ENCODE measurements around the gene ORAI3. TPM values are rescaled to one million over a fixed set of nuclear protein-coding genes. Genes with fewer than 3 reads are reported as not detected.

The ORAI3 gene
- polyA plus RNA-seq, 4 donors = 18.9 to 24.1 (median 20.3) TPM

DNA sequence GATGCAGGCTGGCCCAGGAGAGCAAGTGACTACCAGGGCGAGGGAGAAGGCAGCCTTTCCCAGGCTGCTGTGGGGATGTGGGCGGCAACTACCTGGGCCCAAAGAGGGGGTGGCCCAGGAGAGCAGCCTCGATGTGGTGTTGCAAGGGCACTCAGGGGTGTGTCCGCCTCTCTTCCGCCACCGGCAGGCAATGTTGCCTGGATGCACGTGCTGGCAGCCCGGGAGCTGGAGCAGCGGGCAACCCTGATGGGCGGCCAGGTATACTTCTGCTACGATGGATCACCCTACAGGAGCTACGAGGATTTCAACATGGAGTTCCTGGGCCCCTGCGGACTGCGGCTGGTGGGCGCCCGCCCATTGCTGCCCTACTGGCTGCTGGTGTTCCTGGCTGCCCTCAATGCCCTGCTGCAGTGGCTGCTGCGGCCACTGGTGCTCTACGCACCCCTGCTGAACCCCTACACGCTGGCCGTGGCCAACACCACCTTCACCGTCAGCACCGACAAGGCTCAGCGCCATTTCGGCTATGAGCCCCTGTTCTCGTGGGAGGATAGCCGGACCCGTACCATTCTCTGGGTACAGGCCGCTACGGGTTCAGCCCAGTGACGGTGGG is 38.8 kb downstream of the ORAI3 start:
- no peak for DNase-seq (ENCODE audit: low read depth in 4 of 4, low spot score in 3 of 4)

- no peak for DNase-seq (ENCODE audit: low read depth in 4 of 4, low spot score in 3 of 4)
Measured at GRCh38 chr16:30989469-30990047, 40.7 kb downstream of the ORAI3 start.

DNA sequence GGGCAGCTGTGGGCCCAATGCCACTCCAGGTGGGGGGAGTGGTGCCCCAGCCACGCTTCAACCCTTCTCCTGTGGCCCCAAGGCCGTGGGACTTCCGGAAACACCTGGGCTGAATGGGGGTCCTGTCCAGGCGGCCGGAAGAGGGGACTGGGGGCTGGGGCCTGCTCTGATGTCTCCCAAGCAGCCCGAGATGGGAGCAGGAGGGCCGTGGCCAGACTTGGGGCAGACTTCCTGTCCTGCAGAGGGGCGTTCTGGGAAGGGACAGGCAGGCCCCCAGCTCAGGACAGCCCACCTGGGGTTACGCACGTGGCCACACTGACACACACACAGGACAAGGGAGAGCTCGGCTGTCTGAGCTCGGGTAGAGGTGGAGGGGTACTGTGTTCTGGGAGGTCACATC is 41.2 kb downstream of the ORAI3 start:
- DNase-seq (ENCODE audit: low read depth in 4 of 4, low spot score in 3 of 4) = no peak

GRCh38 chr16:30991052-30991451 is 42.2 kb downstream of the ORAI3 start:
- no peak for DNase-seq (ENCODE audit: low read depth in 4 of 4, low spot score in 3 of 4)

DNA sequence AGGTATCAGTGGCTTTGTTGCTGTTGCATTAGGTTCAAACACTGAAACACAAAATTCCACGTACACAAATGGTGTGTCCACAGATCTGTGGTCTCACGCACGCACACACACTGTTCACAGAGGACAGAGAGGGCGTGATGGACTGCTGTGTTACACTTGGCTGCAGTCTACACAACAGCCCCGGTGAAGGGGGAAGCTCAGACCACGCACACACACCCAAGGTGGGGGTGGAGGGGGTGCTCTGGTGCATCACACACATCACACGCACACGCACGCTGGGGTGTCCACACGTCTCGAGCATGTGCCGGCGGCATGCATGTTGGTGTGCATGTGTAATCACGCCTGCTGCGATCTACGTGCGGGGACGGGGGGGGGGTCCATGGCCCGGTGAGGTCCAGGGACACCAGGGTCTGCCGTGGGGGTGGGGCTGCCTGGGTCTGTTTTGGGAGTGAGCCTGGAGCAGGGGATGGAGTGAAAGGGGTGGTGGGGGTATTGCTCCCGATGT is 43.5 kb downstream of the ORAI3 start:
- DNase-seq (ENCODE audit: low read depth in 4 of 4, low spot score in 3 of 4) = no peak

DNA sequence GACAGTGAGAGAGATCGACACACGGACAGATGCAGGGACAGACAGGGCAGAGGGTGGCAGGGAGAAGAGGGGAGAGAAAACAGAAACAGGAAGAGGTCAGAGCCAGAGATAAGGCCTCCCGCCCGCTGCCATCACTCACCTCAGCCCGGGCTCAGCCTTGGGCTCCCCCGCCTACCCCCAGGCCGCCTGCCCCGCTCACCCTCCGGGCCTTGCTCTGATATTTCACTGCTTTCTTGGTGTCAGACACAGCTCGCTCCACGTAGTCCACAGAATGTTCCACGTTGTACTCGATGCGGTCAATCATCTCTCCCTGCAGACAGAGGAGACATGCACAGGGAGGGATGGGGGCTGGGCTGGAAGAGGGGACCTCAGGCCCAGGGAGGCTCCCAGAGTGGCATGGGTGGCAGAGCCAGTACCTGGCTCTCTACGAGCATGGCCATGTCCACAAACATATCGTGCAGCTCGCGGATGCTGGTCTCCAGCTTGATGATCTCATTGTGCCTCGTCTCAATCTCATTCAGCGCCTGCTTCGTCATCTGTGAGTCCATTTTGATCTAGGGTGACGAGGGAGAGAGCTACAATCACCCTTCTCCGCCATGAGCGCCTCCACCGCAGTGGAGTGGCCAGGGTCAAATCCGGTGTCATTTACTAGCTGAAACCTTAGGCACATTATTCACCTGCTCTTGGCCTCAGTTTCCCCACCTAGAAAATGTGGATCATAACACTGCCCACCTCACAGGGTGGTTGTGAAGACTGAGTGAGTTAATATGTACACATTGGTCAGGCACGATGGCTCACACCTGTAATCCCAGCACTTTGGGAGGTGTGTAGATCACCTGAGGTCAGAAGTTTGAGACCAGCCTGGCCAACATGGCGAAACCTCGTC is 44.3 kb downstream of the ORAI3 start:
- no peak for DNase-seq (ENCODE audit: low read depth in 4 of 4, low spot score in 3 of 4)

DNA sequence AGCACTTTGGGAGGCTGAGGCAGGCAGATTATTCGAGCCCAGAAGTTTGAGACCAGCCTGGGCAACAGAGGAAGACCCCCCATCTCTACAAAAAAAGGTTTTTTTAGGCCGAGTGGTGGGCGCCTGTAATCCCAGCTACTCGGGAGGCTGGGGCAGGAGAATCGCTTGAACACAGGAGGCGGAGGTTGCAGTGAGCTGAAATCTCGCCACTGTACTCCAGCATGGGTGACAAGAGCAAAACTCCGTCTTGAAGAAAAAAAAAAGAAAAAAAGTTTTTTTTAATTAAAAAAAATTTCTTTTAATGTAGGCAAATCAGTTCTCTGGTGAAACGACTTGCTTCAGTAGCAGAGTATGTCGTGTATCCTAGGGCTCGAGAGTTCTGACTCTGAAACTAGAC is 47.1 kb downstream of the ORAI3 start:
- DNase-seq (ENCODE audit: low read depth in 4 of 4, low spot score in 3 of 4) = no peak

- no peak for DNase-seq (ENCODE audit: low read depth in 4 of 4, low spot score in 3 of 4)
Measured at GRCh38 chr16:30996324-30996984, 47.6 kb downstream of the ORAI3 start.

DNA sequence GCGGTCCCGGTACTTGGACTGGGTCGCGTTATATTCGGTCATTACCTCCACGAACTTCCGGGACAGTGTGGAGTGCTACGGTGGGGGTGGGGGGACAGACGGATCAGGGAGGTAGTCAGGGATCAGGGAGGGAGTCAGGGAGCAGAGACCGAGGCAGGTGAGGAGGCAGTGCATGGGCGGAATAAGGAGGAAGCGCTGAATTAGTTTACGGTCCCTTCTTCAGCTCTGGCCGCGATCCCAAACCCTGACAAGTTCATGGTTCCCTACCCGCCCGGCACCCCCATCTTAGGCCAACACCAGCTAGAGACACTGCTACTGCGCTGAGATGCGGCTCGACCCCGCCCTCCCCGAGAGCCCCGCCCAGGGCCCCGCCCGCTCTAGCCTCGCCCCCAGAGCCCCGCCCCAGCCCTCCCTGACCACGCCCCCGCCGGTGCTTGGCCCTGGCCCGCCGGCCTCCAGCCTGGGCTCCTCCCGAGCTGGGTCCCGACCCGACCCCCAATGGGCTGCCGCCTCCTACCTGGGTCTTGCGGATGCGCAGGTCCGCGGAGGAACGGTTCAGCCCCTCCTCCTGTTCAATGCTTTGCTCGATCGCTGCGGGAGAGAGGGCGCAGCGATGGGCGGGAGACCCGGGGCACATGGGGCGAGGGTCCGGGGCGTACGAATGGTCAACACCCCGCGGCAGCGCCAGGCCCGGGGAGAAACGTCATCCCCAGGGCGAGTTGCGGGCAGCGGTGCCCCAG is 48.3 kb downstream of the ORAI3 start:
- DNase-seq (ENCODE audit: low read depth in 4 of 4, low spot score in 3 of 4) = no peak

GRCh38 chr16:30997725-30998711 is 49.1 kb downstream of the ORAI3 start:
- DNase-seq (ENCODE audit: low read depth in 4 of 4, low spot score in 3 of 4) = no peak

GRCh38 chr16:30998852-30999761 is 50.2 kb downstream of the ORAI3 start:
- no peak for DNase-seq (ENCODE audit: low read depth in 4 of 4, low spot score in 3 of 4)

- DNase-seq (ENCODE audit: low read depth in 4 of 4, low spot score in 3 of 4) = no peak
Measured at GRCh38 chr16:31000671-31001382, 52.0 kb downstream of the ORAI3 start.

GRCh38 chr16:31001507-31002249 is 52.8 kb downstream of the ORAI3 start:
- DNase-seq (ENCODE audit: low read depth in 4 of 4, low spot score in 3 of 4) = no peak

- DNase-seq (ENCODE audit: low read depth in 4 of 4, low spot score in 3 of 4) = no peak
Measured at GRCh38 chr16:31002250-31002700, 53.4 kb downstream of the ORAI3 start.

DNA sequence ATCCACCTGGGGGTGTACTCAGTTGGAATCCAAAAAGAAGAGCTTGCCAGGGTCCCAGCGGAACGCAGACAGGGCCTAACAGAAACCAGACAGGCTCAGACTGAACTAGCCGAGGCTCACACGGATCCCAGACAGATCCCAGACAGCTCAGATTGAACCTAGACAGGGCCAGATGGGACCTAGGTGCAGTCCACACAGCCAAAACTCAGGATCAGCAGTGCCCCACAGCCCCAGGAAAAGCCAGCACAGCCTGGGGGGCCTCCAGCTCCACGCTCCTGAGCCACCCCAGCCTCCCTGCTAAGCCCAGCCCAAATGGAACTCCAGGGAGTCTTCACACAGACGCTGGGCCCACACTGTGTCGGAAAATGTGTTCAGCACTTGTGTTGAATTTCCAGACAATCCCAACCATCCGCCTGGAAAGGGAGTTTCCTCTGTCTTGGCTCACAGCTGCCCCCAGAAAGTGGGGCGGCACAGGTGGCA is 54.0 kb downstream of the ORAI3 start:
- no peak for DNase-seq (ENCODE audit: low read depth in 4 of 4, low spot score in 3 of 4)

DNA sequence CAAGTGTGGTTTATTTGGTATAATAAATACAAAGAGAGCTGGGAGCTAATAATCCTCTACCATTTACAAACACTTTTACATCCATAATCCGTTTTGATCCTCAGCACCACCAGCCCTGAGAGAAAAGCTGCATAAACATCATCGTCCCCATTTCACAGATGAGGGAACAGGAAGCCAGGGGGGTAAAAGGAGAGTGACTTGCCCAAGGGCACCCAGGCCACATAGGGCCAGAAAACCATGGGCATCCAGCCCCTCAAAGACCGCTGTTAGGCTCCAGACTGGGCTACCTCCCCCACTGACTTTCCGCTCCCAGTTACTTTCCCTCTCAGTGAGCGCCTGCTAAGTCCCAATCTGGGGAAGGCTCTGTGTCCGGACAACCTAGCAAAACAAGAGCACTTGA is 54.9 kb downstream of the ORAI3 start:
- DNase-seq (ENCODE audit: low read depth in 4 of 4, low spot score in 3 of 4) = no peak
